Measurements from ENCODE around the gene MMAB. TPM values are rescaled to one million over a fixed set of nuclear protein-coding genes. Genes with fewer than 3 reads are reported as not detected.
"Not testable (repeated sequence)": the region's sequence is repeated elsewhere in the genome, so short reads cannot be mapped to it uniquely, and the experiment has no call there.

The MMAB gene
- total RNA-seq, 2 donors from 2014 or later = 59.1 to 76.6 TPM

DNA sequence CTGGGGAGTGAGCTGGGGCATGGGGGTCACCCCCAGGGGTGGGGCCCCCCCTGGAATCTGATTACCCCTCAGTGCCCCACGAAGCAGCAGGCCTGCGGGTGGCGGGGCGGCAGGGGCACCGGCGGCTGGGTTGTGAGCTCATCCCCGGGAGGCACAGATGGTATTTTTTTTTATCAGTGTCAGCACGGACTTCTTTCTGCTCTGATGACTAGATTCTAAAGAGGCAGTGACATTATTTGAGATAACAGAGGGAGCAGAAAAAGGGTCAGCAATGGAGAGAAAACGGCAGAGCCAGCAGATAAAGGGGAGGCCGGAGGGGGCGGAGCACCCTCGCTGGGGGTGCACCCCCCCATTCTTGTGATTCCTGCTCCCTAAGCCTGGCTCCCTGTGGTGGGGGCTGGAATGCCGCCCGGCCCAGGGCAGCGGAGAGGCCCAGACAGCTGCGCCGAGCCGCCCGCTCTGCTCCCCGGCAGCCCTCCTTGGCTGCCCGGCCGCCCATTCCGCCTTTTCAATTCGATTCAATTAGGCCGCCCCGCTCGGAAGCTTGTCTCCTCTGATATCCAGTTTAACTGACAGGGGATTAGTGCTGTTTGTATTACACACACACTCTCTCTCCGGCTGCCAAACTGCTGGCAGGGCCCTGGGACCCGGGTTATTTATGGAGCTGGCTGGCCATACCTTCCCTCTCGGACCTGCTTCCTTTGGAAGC lies 33.2 kb upstream of the MMAB start:
- Histone ChIP-seq H3K27me3 (no peaks in the 10 kb centered on the region), H3K4me1 (no peaks in the 10 kb centered on the region), H3K27ac (no peak overlapping the region), H3K9ac (ENCODE audit: low read depth in 2 of 2, low read length in 2 of 2) (no peak overlapping the region), H3K9me3 (no peaks in the 10 kb centered on the region), H3K36me3 (no peaks in the 10 kb centered on the region), H3K4me3 (no peak overlapping the region)
- intact Hi-C loops (cut with DNase I) = no loop called here
- TF ChIP-seq CTCF (IDR thresholded peaks at IDR 0.05) = no peak
- DNase-seq = no peak

DNA sequence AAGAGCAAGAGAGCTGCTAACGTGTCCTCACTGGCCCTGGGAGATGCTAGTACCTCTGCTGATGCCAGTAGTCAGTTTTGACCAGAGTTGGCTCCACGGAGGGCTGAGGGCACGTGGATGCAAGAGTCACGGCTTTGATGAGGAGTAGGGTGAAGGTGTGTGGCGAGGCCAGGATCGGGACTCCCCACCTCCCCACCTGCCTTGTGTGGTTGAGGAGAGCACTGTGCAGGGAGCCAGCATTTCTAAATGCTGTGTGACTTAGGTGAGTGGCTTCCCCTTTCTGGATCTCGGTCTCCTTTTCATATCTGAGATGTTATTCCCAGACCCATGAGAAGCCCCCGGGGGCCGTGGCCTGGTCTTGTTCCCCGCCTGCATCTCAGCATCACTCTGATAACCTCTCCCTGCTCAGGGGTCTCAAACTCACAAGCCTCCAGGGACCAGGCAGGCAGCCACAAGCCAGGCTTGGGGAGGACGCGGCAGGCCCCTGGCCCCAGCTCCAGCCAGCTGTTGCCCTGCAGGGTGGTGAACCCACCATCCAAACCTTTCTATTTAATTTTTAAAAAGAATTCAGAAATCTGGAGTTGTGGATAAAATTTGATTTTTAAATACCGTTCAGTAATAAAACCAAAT lies 32.4 kb upstream of the MMAB start:
- H3K4me1 ChIP-seq = no peaks in the 10 kb centered on the region
- H3K9ac ChIP-seq (ENCODE audit: low read depth in 2 of 2, low read length in 2 of 2) = no peak overlapping the region
- TF ChIP-seq CTCF (IDR thresholded peaks at IDR 0.05) = no peak
- no peaks in the 10 kb centered on the region for H3K36me3 ChIP-seq
- intact Hi-C loops (cut with DNase I) = no loop called here
- H3K9me3 ChIP-seq = no peaks in the 10 kb centered on the region
- H3K4me3 ChIP-seq = no peak overlapping the region
- H3K27ac ChIP-seq = no peak overlapping the region
- no peak for DNase-seq
- no peaks in the 10 kb centered on the region for H3K27me3 ChIP-seq

GRCh38 chr12:109605016-109605415 lies 31.7 kb upstream of the MMAB start:
- no peaks in the 10 kb centered on the region for H3K4me1 ChIP-seq
- intact Hi-C loops (cut with DNase I) = no loop called here
- no peak for DNase-seq

DNA sequence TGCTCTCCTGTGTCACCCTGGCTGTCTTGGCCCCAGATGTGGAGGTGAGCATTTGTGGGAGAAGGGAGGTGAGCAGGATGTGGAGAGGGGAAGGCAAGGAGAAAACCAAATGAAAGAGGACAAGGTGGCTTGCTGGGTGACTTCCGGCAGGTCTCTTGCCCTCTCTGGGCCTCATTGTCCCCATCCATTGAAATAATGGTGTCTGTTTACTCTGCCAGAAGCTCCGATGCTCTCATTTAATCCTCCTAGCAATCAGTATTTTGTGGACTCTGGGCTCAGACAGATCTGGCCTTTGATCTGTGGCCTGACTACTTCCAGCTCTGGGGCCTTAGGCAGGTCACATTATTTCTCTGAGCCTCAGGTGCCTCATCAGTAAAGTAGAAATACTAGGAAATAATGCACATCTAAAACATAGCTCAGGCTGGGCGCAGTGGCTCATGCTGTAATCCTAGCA lies 30.9 kb upstream of the MMAB start:
- no peaks in the 10 kb centered on the region for H3K9me3 ChIP-seq
- H3K27me3 ChIP-seq = no peaks in the 10 kb centered on the region
- H3K27ac ChIP-seq = no peak overlapping the region
- DNase-seq = no peak
- intact Hi-C loops (cut with DNase I) = no loop called here
- H3K36me3 ChIP-seq = no peaks in the 10 kb centered on the region
- H3K4me3 ChIP-seq = no peak overlapping the region
- no peak for TF ChIP-seq CTCF (IDR thresholded peaks at IDR 0.05)
- no peaks in the 10 kb centered on the region for H3K4me1 ChIP-seq
- H3K9ac ChIP-seq (ENCODE audit: low read depth in 2 of 2, low read length in 2 of 2) = no peak overlapping the region

More at GRCh38 chr12:109605016-109605415, 31.7 kb upstream of the MMAB start:
- Histone ChIP-seq H3K9me3 (no peaks in the 10 kb centered on the region), H3K9ac (ENCODE audit: low read depth in 2 of 2, low read length in 2 of 2) (no peak overlapping the region), H3K27me3 (no peaks in the 10 kb centered on the region), H3K36me3 (no peaks in the 10 kb centered on the region), H3K27ac (no peak overlapping the region), H3K4me3 (no peak overlapping the region)
- TF ChIP-seq CTCF (IDR thresholded peaks at IDR 0.05) = no peak

DNA sequence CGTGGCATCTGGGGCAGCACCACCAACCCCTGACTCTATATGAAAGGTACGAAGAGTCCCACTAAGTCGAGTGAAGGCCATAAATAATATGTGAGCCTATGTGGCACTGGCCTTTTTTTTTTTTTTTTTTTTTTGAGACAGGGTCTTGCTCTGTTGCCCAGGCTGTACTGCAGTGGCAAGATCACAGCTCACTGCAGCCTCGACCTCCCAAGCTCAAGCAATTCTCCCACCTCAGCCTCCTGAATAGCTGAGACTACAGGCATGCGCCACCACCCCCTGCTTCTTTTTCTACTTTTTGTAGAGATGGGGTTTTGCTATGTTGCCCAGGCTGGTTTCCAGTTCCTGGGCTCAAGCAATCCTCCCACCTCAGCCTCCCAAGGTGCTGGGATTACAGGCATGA lies 28.8 kb upstream of the MMAB start:
- H3K27ac ChIP-seq; H3K27me3 ChIP-seq; H3K4me3 ChIP-seq; H3K36me3 ChIP-seq; DNase-seq; intact Hi-C loops (cut with DNase I); H3K9me3 ChIP-seq; H3K4me1 ChIP-seq; H3K9ac ChIP-seq (ENCODE audit: low read depth in 2 of 2, low read length in 2 of 2): not testable (repeated sequence)

DNA sequence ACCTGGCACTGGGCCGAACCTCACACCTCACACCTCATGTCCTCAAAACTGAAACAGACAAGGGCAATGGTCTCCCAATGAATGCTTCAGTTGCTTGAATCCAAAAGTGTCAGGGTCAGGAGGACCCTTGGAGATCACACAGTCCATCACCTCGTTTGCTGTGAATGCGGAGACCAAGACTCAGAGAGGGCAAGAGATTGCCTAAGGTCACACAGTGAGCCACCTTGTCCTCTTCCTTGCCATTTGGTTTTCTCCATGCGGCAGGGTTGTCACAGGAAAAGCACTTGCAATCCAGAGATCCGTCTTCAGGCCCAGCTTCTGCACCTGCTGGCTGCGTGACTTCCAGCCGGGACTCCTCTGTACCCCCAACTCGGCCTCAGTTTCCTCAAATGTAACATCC lies 28.3 kb upstream of the MMAB start:
- H3K27ac ChIP-seq = no peak overlapping the region
- no peaks in the 10 kb centered on the region for H3K4me1 ChIP-seq
- no peaks in the 10 kb centered on the region for H3K27me3 ChIP-seq
- no peak overlapping the region for H3K9ac ChIP-seq (ENCODE audit: low read depth in 2 of 2, low read length in 2 of 2)
- no peaks in the 10 kb centered on the region for H3K9me3 ChIP-seq
- DNase-seq = no peak
- TF ChIP-seq CTCF (IDR thresholded peaks at IDR 0.05) = no peak
- no peak overlapping the region for H3K4me3 ChIP-seq
- H3K36me3 ChIP-seq = no peaks in the 10 kb centered on the region
- intact Hi-C loops (cut with DNase I) = no loop called here
